Spleen (tissue), 11 donors: ENCODE results near the gene ETV3. TPM values are rescaled to one million over a fixed set of nuclear protein-coding genes. Genes with fewer than 3 reads are reported as not detected.
A peak's percentile ranks its signal among the peaks of the same experiment; 100 is the strongest.

Source experiments
- DNase-seq: peaks from one replicate; pipeline ENCODE4 v3.0.0-alpha.2; 2020
- H3K27ac ChIP-seq, 8 donors: fragments of 200-600 bp; sonication (generic) in 7 of 8; 1 replicate in 4 of 8; 2 replicates in 4 of 8; pipeline versions ENCODE4 v1.5.0 to v1.8.0; 2016 to 2021; ENCODE audit warnings: inconsistent platforms in 4 of 8, mild to moderate bottlenecking in 4 of 8, moderate library complexity in 1 of 8
- H3K27me3 ChIP-seq, 7 donors: fragments of 200-600 bp; sonication (generic) in 6 of 7; replicated peaks in 1 of 7; 1 replicate in 4 of 7; 2 replicates in 3 of 7; pipeline versions ENCODE4 v1.5.0 to v1.8.0; 2016 to 2021; ENCODE audit warnings: inconsistent platforms in 3 of 7, mild to moderate bottlenecking in 1 of 7
- H3K36me3 ChIP-seq, 6 donors: fragments of 200-600 bp; sonication (generic) in 5 of 6; 1 replicate in 4 of 6; 2 replicates in 2 of 6; pipeline versions ENCODE4 v1.5.0 to v1.8.0; 2016 to 2021; ENCODE audit warnings: inconsistent platforms in 2 of 6
- H3K4me1 ChIP-seq, 6 donors: fragments of 200-600 bp; sonication (generic) in 5 of 6; 1 replicate in 3 of 6; 2 replicates in 3 of 6; pipeline versions ENCODE4 v1.5.0 to v1.8.0; 2016 to 2021; ENCODE audit warnings: inconsistent platforms in 3 of 6
- H3K4me3 ChIP-seq, 8 donors: fragments of 200-600 bp; sonication (generic) in 7 of 8; 1 replicate in 4 of 8; 2 replicates in 4 of 8; pipeline versions ENCODE4 v1.5.0 to v1.8.0; 2016 to 2021; ENCODE audit warnings: inconsistent platforms in 4 of 8, mild to moderate bottlenecking in 4 of 8, moderate library complexity in 2 of 8
- H3K9me3 ChIP-seq, 8 donors: fragments of 200-600 bp; sonication (generic) in 7 of 8; 1 replicate in 4 of 8; 2 replicates in 4 of 8; pipeline versions ENCODE4 v1.5.0 to v1.8.0; 2016 to 2021; ENCODE audit warnings: inconsistent platforms in 4 of 8
- POLR2A ChIP-seq, 3 donors: fragments of 450-650 bp; IDR thresholded peaks; one replicate each; pipeline ENCODE4 v1.5.1; 2017; ENCODE audit warnings: antibody characterized with exemption in 3 of 3, mild to moderate bottlenecking in 1 of 3
- POLR2AphosphoS5 ChIP-seq, 3 donors: sonication (generic); formaldehyde crosslinking; IDR thresholded peaks; one replicate each; pipeline ENCODE4 v1.5.1; 2017; ENCODE audit warnings: antibody characterized with exemption in 3 of 3
- WGBS, 5 donors: extraction: QIAGEN DNeasy Blood & Tissue Kit in 3 of 5; methylation state at CpG; one replicate each; pipeline versions ENCODE4 v1.1.5 to v1.1.7; 2013 to 2018; 5-methylcytosine and 5-hydroxymethylcytosine counted together
- intact Hi-C: fragments of 100-400 bp; cut with DNase I; formaldehyde crosslinking; loops from one replicate; pipeline ENCODE4 v1.15.0; 2023; ENCODE audit warnings: low total_unique reads
- polyA plus RNA-seq, 3 donors: library from polyadenylated mRNA; stranded (reverse); fragments of 200-250 nt; gene quantifications; one replicate each; pipeline ENCODE4 v1.2.1, GENCODE V29; 2013
- total RNA-seq, 7 donors: library from RNA; depleted of rRNA in 3 of 7; stranded (reverse); fragments of >200 nt in 3 of 7; fragmentation: NEBNext Ultra II Directional in 4 of 7; extraction: Animal tissue kit (Norgen Biotek cat#: 25700) in 4 of 7; gene quantifications; one replicate each; pipeline versions ENCODE4 v1.1.0 to v1.2.1, GENCODE V29; 2016 to 2021
- TF ChIP-seq, protein P1 (sequence below), 11 experiments: fragments of 200-600 bp in 7 of 11; fragments of 450-650 bp in 4 of 11; sonication (generic) in 4 of 11; IDR thresholded peaks in 8 of 11; conservative IDR thresholded peaks in 3 of 11; 1 replicate in 7 of 11; 2 replicates in 4 of 11; pipeline versions ENCODE4 v1.4.0 to v1.8.0; 2016 to 2021; ENCODE audit warnings: antibody characterized with exemption in 11 of 11, inconsistent platforms in 4 of 11, mild to moderate bottlenecking in 1 of 11
- donor health status: healthy with polysubstance abuse.
- donor health status: DM: no; HTN: no; CAD: no; lungs with moderate emphysema.
- donor health status: DM: no; HTN: no; CAD: no.
- donor health status: Bipolar disorder and iron deficiency.
- donor health status: healthy.
- donor health status: DM: no; HTN: no; CAD: no.
- donor health status: DM: yes; HTN: yes; CAD: no.

Gene ETV3
- total and polyA plus RNA-seq, 10 donors = 4.2 to 35.9 (median 20.8) TPM

DNA sequence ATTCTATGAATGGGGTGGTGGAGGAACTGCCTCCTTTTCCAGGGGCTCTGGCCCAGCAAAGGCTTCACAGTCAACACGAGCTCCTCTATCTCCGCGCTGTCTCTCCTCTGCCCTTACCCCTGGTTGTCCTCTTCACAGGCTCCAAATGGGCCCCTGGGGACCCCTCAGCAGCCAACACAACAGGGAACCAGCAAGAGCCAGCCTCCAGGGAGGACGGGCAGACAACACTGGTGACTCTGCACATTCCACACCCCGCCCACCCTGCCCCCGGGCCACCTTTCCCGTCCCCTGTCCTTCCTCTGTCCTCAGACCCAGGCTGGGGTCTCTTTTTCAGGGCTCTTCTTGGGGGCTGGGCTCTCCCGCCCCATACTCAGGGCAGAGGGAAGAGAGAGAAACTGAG, 17.5 kb upstream of the ETV3 start:
- DNase-seq = no peak
- 7 to 21% (median 11%) methylated on average over 7 to 8 of the region's 8 CpGs for WGBS, 5 donors
- no peak for TF ChIP-seq POLR2AphosphoS5 (IDR thresholded peaks at IDR 0.05)
- no peak for TF ChIP-seq POLR2A (IDR thresholded peaks at IDR 0.05)
- TF ChIP-seq, protein P1, sequence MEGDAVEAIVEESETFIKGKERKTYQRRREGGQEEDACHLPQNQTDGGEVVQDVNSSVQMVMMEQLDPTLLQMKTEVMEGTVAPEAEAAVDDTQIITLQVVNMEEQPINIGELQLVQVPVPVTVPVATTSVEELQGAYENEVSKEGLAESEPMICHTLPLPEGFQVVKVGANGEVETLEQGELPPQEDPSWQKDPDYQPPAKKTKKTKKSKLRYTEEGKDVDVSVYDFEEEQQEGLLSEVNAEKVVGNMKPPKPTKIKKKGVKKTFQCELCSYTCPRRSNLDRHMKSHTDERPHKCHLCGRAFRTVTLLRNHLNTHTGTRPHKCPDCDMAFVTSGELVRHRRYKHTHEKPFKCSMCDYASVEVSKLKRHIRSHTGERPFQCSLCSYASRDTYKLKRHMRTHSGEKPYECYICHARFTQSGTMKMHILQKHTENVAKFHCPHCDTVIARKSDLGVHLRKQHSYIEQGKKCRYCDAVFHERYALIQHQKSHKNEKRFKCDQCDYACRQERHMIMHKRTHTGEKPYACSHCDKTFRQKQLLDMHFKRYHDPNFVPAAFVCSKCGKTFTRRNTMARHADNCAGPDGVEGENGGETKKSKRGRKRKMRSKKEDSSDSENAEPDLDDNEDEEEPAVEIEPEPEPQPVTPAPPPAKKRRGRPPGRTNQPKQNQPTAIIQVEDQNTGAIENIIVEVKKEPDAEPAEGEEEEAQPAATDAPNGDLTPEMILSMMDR (IDR thresholded peaks at IDR 0.05 in 8 of 11, conservative IDR thresholded peaks at IDR 0.05 in 3 of 11) = no peak
- Histone ChIP-seq H3K4me3 (peak overlapping the region in 2 of 8 donors; percentile 3 to 40), H3K27me3 (peaks cover 0 to 25% (median 0%) of the 10 kb centered on the region in 7 donors), H3K36me3 (no peaks in the 10 kb centered on the region), H3K4me1 (peaks cover 23 to 41% (median 31%) of the 10 kb centered on the region in 6 donors), H3K9me3 (no peaks in the 10 kb centered on the region), H3K27ac (peak overlapping the region in 3 of 8 donors; percentile 33 to 53 (median 41))
- intact Hi-C loops = loop anchor here (1.0 kb wide), 1 partner anchor 65 kb away; no protein-coding TSS in a partner anchor

DNA sequence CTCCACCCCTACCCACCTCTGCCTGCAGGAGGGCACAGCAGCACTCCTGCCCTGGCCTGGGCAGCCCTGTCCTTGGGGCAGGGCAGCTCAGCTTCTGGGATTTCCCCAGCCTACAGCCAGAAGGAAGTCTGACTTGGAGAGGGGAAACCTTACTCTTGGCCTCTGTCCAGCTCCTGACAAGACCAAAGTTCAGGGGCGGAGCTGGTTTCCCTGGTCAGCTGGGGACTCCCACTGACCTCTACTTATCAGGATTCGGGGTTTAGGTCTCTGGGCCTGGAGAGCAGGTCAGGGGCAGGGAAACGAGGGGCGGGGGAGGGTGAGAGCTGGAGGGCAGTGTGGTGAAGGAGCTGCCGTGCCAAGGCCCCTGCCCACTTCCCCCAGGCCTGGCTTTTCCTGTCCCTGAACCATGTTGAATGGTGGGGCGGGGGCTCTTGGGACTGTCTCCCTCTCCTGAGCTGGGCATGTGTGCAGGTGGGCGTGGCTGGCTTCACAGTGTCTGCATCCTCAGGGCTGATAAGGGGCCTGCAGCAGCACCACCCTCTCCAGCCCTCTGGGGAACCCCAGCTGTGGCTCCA, 16.8 kb upstream of the ETV3 start:
- intact Hi-C loops = no loop called here
- WGBS, 5 donors = 13 to 30% (median 28%) methylated on average over 6 to 7 of the region's 7 CpGs
- no peak for DNase-seq
- H3K4me3 ChIP-seq = peak overlapping the region in 1 of 8 donors; percentile 40
- TF ChIP-seq POLR2A (IDR thresholded peaks at IDR 0.05) (no peak), POLR2AphosphoS5 (IDR thresholded peaks at IDR 0.05) (peak; percentile 35 to 75 (median 68))
- H3K9me3 ChIP-seq = no peaks in the 10 kb centered on the region
- peak overlapping the region in 3 of 8 donors; percentile 33 to 53 (median 41) for H3K27ac ChIP-seq
- peaks cover 0 to 25% (median 0%) of the 10 kb centered on the region in 7 donors for H3K27me3 ChIP-seq
- peaks cover 23 to 41% (median 31%) of the 10 kb centered on the region in 6 donors for H3K4me1 ChIP-seq
- no peaks in the 10 kb centered on the region for H3K36me3 ChIP-seq

DNA sequence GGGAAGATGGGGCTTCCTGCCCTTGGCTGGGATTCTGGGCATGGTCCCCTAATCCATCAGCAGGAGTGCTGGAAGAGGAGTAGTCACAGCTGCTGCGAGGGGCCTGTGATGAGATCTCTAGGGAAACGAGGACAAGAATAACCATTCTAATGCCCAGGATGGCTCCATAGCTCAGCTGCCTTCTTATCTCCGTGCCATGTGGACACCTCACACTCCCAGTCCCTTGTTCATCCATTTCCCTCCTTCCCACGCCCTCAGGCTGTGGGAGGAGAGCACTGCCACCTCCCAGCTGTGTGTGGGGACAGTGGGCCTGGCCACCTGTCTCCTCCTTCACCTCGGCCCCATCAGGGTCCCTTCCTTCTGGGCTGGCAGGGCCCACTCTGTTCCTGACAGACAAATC, 16.1 kb upstream of the ETV3 start:
- intact Hi-C loops = no loop called here
- Histone ChIP-seq H3K4me1 (peaks cover 23 to 41% (median 31%) of the 10 kb centered on the region in 6 donors), H3K9me3 (no peaks in the 10 kb centered on the region), H3K4me3 (no peak overlapping the region), H3K36me3 (no peaks in the 10 kb centered on the region), H3K27ac (peak overlapping the region in 2 of 8 donors; percentile 35 to 41), H3K27me3 (peaks cover 0 to 25% (median 0%) of the 10 kb centered on the region in 7 donors)
- DNase-seq = no peak
- TF ChIP-seq POLR2A (IDR thresholded peaks at IDR 0.05) = no peak
- 42 to 74% (median 69%) methylated on average over 5 of the region's 5 CpGs for WGBS, 5 donors

DNA sequence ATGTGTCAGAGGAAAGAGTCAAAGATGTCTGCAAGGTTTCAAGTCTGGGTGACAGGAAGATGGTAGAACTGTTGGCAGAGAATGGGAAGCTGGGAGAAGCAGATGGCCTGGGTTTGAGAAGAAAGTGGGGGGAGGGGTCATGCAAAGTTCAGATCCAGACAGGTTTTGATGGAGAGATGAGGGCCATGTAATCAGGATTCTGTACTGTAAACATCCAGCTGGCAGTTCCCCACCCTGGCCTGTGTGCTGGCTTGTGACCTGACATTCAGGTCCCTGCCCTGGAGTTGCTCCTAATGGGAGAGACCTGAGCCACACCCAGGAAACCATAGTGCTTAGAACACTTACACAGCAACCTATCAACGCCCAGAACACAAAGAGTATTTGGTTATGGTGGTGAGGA, 15.6 kb upstream of the ETV3 start:
- Histone ChIP-seq H3K36me3 (no peaks in the 10 kb centered on the region), H3K9me3 (no peaks in the 10 kb centered on the region), H3K4me1 (peaks cover 24 to 42% (median 33%) of the 10 kb centered on the region in 6 donors), H3K27ac (peak overlapping the region in 4 of 8 donors; percentile 3 to 37 (median 27)), H3K27me3 (peaks cover 0 to 25% (median 0%) of the 10 kb centered on the region in 7 donors), H3K4me3 (no peak overlapping the region)
- TF ChIP-seq, protein P1 (IDR thresholded peaks at IDR 0.05 in 8 of 11, conservative IDR thresholded peaks at IDR 0.05 in 3 of 11) = no peak
- no peak for TF ChIP-seq POLR2AphosphoS5 (IDR thresholded peaks at IDR 0.05)
- no peak for TF ChIP-seq POLR2A (IDR thresholded peaks at IDR 0.05)
- intact Hi-C loops = no loop called here
- DNase-seq = no peak
- 43 to 68% (median 50%) methylated on average over 1 of the region's 1 CpG for WGBS, 5 donors

DNA sequence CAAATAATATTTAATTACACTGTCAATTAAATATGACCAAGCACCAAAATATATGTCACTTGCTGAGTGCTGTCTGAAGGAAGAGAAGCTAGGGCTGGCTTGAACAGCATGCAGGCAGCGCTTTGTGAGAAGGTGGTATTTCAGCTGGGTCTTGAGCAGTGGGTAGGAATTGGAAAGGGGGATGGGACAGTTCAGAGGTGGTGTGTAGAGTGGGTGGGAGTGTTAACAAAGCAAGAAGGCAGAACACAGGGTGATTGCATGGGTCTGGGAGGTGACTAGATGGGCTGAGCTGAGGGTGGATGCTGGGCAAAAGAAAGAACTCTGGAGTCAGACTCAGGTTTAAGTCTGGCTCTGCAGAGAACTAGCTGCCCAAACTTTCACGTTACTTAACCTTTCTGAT, 14.3 kb upstream of the ETV3 start:
- H3K4me3 ChIP-seq = no peak overlapping the region
- TF ChIP-seq POLR2AphosphoS5 (IDR thresholded peaks at IDR 0.05) (no peak), POLR2A (IDR thresholded peaks at IDR 0.05) (no peak)
- TF ChIP-seq, protein P1 (IDR thresholded peaks at IDR 0.05 in 8 of 11, conservative IDR thresholded peaks at IDR 0.05 in 3 of 11) = no peak
- WGBS, 5 donors = 80 to 91% (median 89%) methylated on average over 2 of the region's 2 CpGs
- no peak overlapping the region for H3K27ac ChIP-seq
- no peaks in the 10 kb centered on the region for H3K9me3 ChIP-seq
- H3K27me3 ChIP-seq = peaks cover 0 to 20% (median 0%) of the 10 kb centered on the region in 7 donors
- intact Hi-C loops = no loop called here
- peaks cover 27 to 51% (median 44%) of the 10 kb centered on the region in 6 donors for H3K4me1 ChIP-seq
- no peak for DNase-seq
- no peaks in the 10 kb centered on the region for H3K36me3 ChIP-seq
